Skeletal muscle cell (primary cell): ENCODE results near the gene AP4S1.
A peak's percentile ranks its signal among the peaks of the same experiment; 100 is the strongest.
"Not testable (repeated sequence)": the region's sequence is repeated elsewhere in the genome, so short reads cannot be mapped to it uniquely, and the experiment has no call there.

ENCODE experiments used
- DNase-seq: peaks from one replicate; pipeline ENCODE4 v3.0.0-alpha.2; 2010; ENCODE audit warnings: low read depth
- H3K4me3 ChIP-seq: 2 replicates; pipeline ENCODE4 v1.5.1; 2011; ENCODE audit warnings: low read depth, mild to moderate bottlenecking, control low read depth, low read length, moderate library complexity

The AP4S1 gene

GRCh38 chr14:31037709-31038221 is 12.3 kb downstream of the AP4S1 start:
- DNase-seq: no peak
- H3K4me3 ChIP-seq: no peak overlapping the region

- DNase-seq: no peak
- H3K4me3 ChIP-seq: no peak overlapping the region
Measured at GRCh38 chr14:31038521-31039166, 13.2 kb downstream of the AP4S1 start.

- no peak for DNase-seq
- no peak overlapping the region for H3K4me3 ChIP-seq
Measured at GRCh38 chr14:31042300-31042699, 16.9 kb downstream of the AP4S1 start.

GRCh38 chr14:31042893-31043292 is 17.4 kb downstream of the AP4S1 start:
- H3K4me3 ChIP-seq, DNase-seq: not testable (repeated sequence)

GRCh38 chr14:31043379-31043778 is 17.9 kb downstream of the AP4S1 start:
- DNase-seq: no peak
- H3K4me3 ChIP-seq: no peak overlapping the region

GRCh38 chr14:31045501-31046080 is 20.1 kb downstream of the AP4S1 start:
- DNase-seq: no peak
- H3K4me3 ChIP-seq: no peak overlapping the region

GRCh38 chr14:31047503-31047902 is 22.1 kb downstream of the AP4S1 start:
- no peak for DNase-seq

GRCh38 chr14:31051023-31051422 is 25.6 kb downstream of the AP4S1 start:
- DNase-seq: no peak
- H3K4me3 ChIP-seq: no peak overlapping the region

More at GRCh38 chr14:31047503-31047902, 22.1 kb downstream of the AP4S1 start:
- no peak overlapping the region for H3K4me3 ChIP-seq

GRCh38 chr14:31051511-31051910 is 26.1 kb downstream of the AP4S1 start:
- no peak for DNase-seq
- H3K4me3 ChIP-seq: no peak overlapping the region

- not testable (repeated sequence) for H3K4me3 ChIP-seq, DNase-seq
Measured at GRCh38 chr14:31052905-31053586, 27.6 kb downstream of the AP4S1 start.

GRCh38 chr14:31057035-31057434 is 31.6 kb downstream of the AP4S1 start:
- DNase-seq: no peak
- no peak overlapping the region for H3K4me3 ChIP-seq

- H3K4me3 ChIP-seq: no peak overlapping the region
Measured at GRCh38 chr14:31057701-31058364, 32.4 kb downstream of the AP4S1 start.

GRCh38 chr14:31059152-31059924 is 33.9 kb downstream of the AP4S1 start:
- DNase-seq: peak; percentile 77
- no peak overlapping the region for H3K4me3 ChIP-seq

More at GRCh38 chr14:31057701-31058364, 32.4 kb downstream of the AP4S1 start:
- DNase-seq: no peak

- no peak for DNase-seq
- no peak overlapping the region for H3K4me3 ChIP-seq
Measured at GRCh38 chr14:31060253-31060875, 34.9 kb downstream of the AP4S1 start.

- H3K4me3 ChIP-seq, DNase-seq: not testable (repeated sequence)
Measured at GRCh38 chr14:31062908-31063307, 37.5 kb downstream of the AP4S1 start.

- DNase-seq: no peak
- H3K4me3 ChIP-seq: no peak overlapping the region
Measured at GRCh38 chr14:31068235-31068634, 42.8 kb downstream of the AP4S1 start.

- H3K4me3 ChIP-seq: no peak overlapping the region
- no peak for DNase-seq
Measured at GRCh38 chr14:31069343-31069742, 43.9 kb downstream of the AP4S1 start.

- H3K4me3 ChIP-seq: no peak overlapping the region
- peak; percentile 68 for DNase-seq
Measured at GRCh38 chr14:31070431-31070830, 45.0 kb downstream of the AP4S1 start.

- no peak for DNase-seq
- no peak overlapping the region for H3K4me3 ChIP-seq
Measured at GRCh38 chr14:31071151-31071550, 45.7 kb downstream of the AP4S1 start.
